ENCODE data around the gene SLC24A4.

DNA sequence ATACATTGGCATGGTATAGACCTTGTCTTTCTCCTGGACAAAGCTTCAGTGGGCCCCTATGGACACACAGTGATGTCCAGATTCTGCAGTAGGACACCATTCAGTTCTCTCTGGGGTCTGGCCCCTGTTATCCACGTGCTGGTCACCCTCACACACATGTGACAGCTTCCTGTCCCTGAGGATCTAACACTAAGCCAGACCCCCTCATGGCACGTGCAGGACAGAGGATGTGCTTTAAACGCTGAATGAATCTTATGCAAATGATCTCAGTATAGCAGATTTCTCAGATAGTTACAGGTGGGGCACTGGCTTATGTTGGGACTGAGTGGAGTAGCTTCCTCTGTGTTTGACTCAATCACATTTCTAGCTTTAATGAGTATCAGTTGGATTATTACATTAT is 33.7 kb downstream of the SLC24A4 start:
- TF ChIP-seq, protein P1, sequence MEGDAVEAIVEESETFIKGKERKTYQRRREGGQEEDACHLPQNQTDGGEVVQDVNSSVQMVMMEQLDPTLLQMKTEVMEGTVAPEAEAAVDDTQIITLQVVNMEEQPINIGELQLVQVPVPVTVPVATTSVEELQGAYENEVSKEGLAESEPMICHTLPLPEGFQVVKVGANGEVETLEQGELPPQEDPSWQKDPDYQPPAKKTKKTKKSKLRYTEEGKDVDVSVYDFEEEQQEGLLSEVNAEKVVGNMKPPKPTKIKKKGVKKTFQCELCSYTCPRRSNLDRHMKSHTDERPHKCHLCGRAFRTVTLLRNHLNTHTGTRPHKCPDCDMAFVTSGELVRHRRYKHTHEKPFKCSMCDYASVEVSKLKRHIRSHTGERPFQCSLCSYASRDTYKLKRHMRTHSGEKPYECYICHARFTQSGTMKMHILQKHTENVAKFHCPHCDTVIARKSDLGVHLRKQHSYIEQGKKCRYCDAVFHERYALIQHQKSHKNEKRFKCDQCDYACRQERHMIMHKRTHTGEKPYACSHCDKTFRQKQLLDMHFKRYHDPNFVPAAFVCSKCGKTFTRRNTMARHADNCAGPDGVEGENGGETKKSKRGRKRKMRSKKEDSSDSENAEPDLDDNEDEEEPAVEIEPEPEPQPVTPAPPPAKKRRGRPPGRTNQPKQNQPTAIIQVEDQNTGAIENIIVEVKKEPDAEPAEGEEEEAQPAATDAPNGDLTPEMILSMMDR (tag by site-specific recombination; IDR thresholded peaks at IDR 0.05): no peak
- TF ChIP-seq ZNF658 (tag by site-specific recombination; IDR thresholded peaks at IDR 0.05) (no peak), GLI4 (tag by site-specific recombination; IDR thresholded peaks at IDR 0.05) (no peak), ZBTB7A (tag by site-specific recombination; IDR thresholded peaks at IDR 0.05; ENCODE audit: low read depth) (no peak), ZNF513 (tag by site-specific recombination; IDR thresholded peaks at IDR 0.05) (no peak), ZNF776 (tag by site-specific recombination; IDR thresholded peaks at IDR 0.05; ENCODE audit: borderline replicate concordance) (no peak), REST (tag by site-specific recombination; IDR thresholded peaks at IDR 0.05) (no peak), HOXD13 (CRISPR knock-in tag; IDR thresholded peaks at IDR 0.05; ENCODE audit: borderline replicate concordance) (no peak), ZNF174 (tag by site-specific recombination; IDR thresholded peaks at IDR 0.05) (no peak), TCF7L2 (IDR thresholded peaks at IDR 0.05; ENCODE audit: borderline replicate concordance, low read depth, low read length) (no peak)
- TF ChIP-seq, protein P2, sequence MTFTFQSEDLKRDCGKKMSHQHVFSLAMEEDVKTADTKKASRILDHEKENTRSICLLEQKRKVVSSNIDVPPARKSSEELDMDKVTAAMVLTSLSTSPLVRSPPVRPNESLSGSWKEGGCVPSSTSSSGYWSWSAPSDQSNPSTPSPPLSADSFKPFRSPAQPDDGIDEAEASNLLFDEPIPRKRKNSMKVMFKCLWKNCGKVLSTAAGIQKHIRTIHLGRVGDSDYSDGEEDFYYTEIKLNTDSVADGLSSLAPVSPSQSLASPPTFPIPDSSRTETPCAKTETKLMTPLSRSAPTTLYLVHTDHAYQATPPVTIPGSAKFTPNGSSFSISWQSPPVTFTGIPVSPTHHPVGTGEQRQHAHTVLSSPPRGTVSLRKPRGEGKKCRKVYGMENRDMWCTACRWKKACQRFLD (tag by site-specific recombination; IDR thresholded peaks at IDR 0.05): no peak
- TF ChIP-seq, protein P3, sequence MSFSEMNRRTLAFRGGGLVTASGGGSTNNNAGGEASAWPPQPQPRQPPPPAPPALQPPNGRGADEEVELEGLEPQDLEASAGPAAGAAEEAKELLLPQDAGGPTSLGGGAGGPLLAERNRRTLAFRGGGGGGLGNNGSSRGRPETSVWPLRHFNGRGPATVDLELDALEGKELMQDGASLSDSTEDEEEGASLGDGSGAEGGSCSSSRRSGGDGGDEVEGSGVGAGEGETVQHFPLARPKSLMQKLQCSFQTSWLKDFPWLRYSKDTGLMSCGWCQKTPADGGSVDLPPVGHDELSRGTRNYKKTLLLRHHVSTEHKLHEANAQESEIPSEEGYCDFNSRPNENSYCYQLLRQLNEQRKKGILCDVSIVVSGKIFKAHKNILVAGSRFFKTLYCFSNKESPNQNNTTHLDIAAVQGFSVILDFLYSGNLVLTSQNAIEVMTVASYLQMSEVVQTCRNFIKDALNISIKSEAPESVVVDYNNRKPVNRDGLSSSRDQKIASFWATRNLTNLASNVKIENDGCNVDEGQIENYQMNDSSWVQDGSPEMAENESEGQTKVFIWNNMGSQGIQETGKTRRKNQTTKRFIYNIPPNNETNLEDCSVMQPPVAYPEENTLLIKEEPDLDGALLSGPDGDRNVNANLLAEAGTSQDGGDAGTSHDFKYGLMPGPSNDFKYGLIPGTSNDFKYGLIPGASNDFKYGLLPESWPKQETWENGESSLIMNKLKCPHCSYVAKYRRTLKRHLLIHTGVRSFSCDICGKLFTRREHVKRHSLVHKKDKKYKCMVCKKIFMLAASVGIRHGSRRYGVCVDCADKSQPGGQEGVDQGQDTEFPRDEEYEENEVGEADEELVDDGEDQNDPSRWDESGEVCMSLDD (tag by site-specific recombination; IDR thresholded peaks at IDR 0.05): no peak

All from HEK293 (cell line).